HUDEP-2 (cell line): ENCODE data around the gene MED13L.
A peak's percentile ranks its signal among the peaks of the same experiment; 100 is the strongest.

Experiments used
- DNase-seq, 76 experiments: peaks; one replicate each; lab custom pipeline; 2025; ENCODE audit not compliant: unreplicated experiment in 76 of 76; lab: John Stamatoyannopoulos, UW

MED13L gene

GRCh38 chr12:116189692-116190091 is 87.8 kb downstream of the MED13L start:
- no peak for DNase-seq

- no peak for DNase-seq
These were observed 88.9 kb downstream of the MED13L start for GRCh38 chr12:116188581-116188980.

- DNase-seq = no peak
These were observed 90.4 kb downstream of the MED13L start for GRCh38 chr12:116187151-116187511.

- DNase-seq = no peak
These were observed 90.9 kb downstream of the MED13L start for GRCh38 chr12:116186482-116187150.

GRCh38 chr12:116184763-116185162 is 92.7 kb downstream of the MED13L start:
- no peak for DNase-seq

DNA sequence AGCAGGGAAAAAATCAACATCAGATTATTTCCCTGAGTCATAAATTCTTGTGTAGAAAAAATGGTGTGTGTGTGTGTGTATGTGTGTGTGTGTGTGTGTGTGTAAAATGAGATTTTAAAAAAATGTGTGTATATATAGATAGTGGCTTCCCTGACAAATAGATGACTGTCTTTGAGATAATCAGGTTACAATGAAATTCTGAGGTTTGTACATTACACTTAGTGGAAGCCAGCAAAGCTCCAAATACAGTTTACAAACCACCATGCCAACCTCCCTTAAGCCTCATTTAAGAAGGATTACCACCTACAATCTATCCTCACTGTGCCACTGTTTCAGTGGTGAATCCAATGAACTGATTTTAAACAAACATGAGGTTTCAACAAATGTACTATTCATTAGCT is 93.8 kb downstream of the MED13L start:
- DNase-seq = peak in 2 of 76 experiments; percentile 8 to 14

- no peak for DNase-seq
These were observed 95.0 kb downstream of the MED13L start for GRCh38 chr12:116182359-116183063.

DNA sequence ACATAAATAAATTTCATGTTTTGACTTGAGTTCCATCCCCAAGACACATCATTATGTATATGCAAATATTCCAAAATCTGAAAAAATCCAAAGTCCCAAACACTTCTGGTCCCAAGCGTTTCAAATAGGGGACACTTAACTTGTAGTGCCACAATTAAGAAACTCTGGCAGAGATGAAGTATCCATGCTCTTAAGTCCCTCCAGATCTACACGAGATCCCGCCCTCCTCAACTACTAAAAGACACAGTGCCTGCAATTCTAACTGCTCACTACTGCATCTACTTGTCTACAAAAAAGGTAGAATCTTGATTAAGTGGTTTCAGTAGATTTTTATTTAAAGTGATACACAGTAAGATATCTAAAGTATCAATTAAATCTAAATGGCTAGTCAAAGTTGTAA is 97.0 kb downstream of the MED13L start:
- DNase-seq = no peak

GRCh38 chr12:116179384-116179783 is 98.1 kb downstream of the MED13L start:
- no peak for DNase-seq

DNA sequence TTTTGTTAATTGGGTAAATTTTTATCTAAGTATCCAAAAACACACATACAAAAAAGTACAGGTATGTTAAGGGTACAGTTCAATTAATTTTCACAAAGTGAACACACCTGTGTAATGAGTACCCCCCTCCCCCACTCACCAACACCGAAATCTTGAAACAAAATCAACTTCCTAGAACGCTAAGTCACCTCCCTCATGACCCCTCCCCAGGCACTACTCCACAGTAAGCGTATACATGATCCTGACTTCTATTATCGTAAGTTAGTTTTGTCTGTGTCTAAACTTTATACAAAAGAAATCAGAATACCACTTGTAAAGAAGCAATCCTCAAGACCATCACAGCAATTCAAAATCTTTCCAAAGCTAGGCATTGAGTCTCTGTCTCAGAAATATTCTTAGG is 100.5 kb downstream of the MED13L start:
- DNase-seq = no peak

DNA sequence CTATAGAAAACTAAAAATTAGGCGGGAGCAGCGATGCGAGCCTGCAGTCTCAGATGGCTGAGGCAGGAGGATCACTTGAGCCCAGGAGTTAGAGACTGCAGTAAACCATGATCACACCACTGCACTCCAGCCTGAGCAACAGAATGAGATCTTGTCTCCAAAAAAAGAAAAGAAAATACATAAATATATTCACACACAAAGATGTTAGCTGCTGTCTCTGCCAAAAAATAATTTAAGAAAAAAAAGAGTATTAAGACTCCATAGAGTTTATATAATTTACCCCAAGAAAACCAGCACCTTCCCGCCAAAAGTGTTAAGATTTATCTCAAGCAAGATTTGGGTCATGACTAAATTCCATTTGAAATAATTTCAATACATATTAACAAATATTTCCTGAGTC is 102.6 kb downstream of the MED13L start:
- no peak for DNase-seq

GRCh38 chr12:116174006-116174405 is 103.5 kb downstream of the MED13L start:
- no peak for DNase-seq

DNA sequence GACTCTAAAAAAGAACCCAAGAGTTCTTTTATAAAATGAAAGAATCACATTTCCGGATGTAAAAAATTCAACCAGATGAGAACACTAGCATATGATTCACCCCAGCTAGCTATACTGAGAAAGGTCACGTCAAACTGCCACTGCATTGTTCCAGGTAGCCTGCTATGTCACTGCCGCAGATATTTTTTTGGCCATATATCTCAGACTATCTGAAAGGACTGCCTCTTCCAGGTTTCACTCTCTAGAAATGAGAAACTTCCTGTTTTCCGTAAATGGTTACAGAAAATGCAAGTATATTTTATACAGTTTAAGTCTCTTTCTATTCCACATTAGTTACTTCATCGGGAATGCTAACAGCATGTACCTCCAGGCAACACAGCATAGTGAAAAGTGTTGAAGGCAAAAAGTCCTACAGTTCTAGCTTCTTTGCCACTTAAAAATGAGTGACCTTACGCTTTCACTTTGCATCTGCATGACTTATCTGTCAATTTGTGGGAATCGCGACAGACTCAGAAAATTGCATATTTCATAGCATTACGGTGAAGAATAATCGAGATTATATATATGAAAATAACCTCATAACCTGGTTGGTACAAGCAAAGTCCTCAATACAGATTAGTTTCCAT is 105.2 kb downstream of the MED13L start:
- DNase-seq = peak in 27 of 76 experiments; percentile 5 to 59 (median 30)

- DNase-seq = no peak
These were observed 105.9 kb downstream of the MED13L start for GRCh38 chr12:116171549-116171948.

- no peak for DNase-seq
These were observed 108.4 kb downstream of the MED13L start for GRCh38 chr12:116169071-116169470.

- no peak for DNase-seq
These were observed 111.2 kb downstream of the MED13L start for GRCh38 chr12:116166306-116166705.

DNA sequence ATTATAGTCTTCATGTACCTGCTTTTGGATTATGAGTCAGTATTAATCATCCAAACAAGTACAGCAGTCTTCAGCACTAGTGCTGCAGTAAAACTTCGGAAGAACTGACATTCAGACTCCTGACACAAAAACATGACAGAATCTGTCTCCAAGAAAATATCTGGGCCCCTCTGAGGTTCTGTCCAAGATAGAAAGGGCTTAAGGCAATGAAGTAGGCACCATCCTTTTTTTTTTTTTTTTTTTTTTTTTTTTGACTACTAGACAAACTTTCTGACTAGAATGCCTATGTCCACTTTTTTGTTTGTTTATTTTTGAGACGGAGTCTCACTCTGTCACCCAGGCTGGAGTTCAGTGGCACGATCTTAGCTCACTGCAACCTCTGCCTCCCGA is 112.5 kb downstream of the MED13L start:
- DNase-seq = peak in 5 of 76 experiments; percentile 4 to 39 (median 13)

DNA sequence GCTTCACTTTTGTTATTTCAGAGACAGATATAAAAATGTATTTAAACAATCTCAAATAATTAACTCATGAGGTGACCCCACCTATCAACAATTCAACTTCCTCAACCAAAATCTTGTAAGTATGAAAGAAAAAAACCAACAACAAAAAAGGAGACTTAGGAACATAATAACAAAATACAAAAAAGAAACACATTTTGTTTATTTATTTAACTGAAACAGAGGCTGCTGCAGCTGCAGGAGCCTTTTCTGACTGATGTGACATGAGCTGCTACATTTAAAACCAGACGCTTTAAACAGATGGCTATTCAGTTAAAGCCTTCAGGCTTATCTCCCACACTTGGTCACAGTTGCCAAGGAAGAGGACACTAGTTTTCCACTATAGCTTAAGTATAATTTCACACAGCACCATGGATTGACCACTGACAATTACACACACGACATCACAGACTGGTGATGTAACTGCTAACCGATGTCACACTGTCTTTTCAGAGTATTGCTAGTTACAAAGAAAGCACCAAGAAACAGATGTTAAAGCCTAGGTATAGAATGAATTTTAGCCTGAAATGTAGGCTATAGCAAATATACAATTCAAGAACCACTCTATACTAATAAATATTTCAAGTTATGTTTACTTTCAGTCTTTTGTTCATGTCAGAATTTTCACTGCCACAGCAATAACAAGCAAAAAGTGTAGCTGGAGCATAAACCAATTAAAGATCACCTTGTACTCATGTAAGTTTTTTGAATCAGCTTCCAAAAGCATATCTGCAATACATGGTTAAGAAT is 113.0 kb downstream of the MED13L start:
- DNase-seq = peak in 35 of 76 experiments; percentile 12 to 68 (median 32)

DNA sequence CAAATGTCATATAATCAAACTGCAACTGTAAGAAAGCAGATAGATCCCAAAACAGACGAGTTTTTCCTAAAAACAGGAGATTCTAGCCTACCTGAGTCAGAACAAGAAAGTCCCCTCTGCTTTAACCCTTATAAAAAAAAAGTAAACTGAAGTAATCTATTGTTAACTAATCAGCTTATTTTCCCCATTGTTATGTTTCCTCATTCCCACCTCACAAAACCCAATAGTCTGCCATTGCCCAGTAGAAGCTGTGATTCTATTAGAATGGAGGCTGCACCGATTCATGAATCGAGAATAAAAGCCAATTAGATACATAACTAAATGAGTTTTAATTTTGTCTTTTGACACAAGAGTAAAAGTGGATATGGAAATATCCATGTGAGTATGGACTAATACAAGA is 115.4 kb downstream of the MED13L start:
- no peak for DNase-seq

- DNase-seq = no peak
These were observed 115.9 kb downstream of the MED13L start for GRCh38 chr12:116161588-116161987.

- no peak for DNase-seq
These were observed 116.5 kb downstream of the MED13L start for GRCh38 chr12:116160883-116161458.
